HG03097 (cell line): Measurements from ENCODE around the gene GJC1.

Experiments used
- ATAC-seq: cut with Tn5 transposase; IDR thresholded peaks from one replicate; pipeline ENCODE4 v1.9.1; 2021; ENCODE audit not compliant: unreplicated experiment, low FRiP score

Gene GJC1

DNA sequence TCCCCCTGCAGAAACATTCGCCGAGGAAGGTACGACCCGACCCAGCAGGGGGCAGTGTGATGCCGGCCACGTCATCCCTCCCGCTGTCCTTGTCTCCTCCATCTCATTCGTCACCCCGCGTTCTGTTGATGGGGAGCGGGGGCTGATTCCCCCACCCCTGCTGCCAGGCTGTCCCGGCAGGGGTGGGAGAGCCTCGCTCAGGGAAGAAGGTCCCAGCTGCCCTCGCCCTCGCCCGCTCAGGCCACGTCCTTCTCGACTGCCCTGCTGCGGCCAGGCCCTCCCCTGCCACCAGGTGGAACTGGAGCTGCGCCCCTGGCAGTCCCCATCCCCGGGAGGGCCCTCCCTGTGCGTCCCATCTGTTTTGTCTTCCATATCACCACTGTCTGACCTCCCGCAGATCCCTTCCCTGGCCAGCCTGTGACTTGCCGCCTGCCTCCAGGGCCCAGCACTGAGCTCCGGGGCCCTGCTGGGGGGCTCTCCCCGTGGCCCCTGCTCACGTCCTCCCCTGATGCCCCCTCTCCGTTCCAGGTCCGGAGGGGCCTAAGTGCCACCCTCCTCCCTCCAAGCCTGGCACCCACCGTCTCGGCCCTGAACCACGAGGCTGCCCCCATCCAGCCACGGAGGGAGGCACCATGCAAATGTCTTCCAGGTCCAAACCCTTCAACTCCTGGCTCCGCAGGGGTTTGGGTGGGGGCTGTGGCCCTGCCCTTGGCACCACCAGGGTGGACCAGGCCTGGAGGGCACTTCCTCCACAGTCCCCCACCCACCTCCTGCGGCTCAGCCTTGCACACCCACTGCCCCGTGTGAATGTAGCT is 50.7 kb downstream of the GJC1 start:
- ATAC-seq, result no peak

DNA sequence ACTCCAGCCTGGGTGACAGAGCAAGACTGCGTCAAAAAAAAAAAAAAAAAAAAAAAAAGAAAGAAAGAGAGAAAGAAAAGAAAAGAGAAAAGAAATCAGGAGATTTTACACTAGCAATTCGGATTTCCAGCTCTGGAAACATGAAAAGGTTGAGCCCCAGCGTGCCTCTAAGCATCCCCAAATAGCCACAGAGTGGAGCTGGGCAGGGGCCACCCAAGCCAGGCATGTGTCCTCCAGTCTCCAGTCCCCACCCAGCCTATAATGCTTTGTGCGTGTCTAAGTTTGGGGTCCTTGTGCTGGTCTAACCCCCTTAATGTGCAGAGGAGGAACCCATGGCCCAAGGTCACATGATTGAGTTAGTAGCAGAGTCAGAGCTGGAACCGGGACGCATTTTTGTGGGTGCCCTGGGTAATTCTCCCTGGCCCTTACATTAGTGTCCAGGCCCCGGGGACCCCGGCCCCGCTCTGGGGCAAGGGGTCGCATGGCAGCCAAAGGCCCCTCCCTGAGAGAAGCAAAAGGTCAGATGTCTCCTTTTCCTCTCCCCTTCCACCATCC is 51.4 kb downstream of the GJC1 start:
- ATAC-seq, result no peak

DNA sequence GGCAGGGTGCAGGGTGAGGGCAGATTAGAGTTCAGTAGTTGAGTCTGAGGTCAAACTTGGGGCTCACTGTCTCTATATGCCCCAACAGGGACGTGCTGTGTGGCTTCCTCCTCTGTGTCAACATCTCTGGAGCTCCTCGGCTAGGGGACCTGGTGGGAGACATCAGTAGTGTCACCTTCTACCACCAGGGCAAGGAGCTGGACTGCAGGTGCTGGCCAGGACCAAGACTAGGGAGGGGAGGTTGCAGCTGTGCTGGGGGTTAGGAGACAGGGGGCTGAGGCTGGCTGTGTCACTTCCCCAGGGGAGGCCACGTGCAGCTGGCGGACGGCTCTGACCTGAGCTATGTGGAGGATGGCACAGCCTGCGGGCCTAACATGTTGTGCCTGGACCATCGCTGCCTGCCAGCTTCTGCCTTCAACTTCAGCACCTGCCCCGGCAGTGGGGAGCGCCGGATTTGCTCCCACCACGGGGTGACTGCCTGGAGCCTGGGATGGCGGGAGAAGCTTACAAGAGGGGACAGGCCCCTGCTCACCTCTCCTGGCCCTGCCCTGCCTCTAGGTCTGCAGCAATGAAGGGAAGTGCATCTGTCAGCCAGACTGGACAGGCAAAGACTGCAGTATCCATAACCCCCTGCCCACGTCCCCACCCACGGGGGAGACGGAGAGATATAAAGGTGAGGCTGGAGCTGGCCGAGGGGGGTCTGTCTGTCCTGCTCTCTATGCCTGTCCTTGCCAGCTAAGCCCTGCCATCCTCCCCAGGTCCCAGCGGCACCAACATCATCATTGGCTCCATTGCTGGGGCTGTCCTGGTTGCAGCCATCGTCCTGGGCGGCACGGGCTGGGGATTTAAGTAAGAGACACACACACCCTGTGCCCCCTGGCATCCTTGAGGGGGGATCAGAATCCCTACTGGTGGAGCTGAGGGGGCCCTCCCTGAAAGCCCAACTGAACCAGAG is 52.4 kb downstream of the GJC1 start:
- no peak for ATAC-seq

DNA sequence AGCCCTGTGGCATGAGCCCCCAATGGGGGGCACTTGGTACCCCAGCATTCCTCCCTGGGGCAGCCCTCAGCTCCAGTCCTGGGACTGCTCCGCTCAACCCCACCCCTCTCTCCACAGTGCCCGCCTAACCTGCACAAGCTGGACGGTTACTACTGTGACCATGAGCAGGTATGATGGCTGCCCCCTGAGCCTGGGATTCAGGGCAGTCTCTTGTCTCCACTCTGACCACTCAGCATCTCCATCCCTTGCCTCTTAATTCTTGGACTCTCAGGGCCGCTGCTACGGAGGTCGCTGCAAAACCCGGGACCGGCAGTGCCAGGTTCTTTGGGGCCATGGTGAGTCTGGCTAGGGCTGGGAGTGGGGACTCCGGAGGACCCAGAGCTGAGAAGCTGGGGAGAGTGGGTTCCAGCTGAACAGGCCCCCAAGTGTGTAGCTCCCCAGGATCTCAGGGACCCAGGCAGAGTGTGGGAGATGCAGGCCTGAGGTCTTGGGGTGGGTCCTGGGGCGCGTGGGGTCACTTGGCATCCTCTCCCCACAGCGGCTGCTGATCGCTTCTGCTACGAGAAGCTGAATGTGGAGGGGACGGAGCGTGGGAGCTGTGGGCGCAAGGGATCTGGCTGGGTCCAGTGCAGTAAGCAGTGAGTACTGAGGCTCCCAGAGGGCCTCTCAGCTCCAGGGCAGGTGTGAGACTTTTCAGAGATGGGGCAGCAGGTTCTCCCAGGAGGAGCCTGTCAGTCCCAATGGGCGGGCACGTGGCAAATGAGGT is 53.3 kb downstream of the GJC1 start:
- ATAC-seq, result no peak

DNA sequence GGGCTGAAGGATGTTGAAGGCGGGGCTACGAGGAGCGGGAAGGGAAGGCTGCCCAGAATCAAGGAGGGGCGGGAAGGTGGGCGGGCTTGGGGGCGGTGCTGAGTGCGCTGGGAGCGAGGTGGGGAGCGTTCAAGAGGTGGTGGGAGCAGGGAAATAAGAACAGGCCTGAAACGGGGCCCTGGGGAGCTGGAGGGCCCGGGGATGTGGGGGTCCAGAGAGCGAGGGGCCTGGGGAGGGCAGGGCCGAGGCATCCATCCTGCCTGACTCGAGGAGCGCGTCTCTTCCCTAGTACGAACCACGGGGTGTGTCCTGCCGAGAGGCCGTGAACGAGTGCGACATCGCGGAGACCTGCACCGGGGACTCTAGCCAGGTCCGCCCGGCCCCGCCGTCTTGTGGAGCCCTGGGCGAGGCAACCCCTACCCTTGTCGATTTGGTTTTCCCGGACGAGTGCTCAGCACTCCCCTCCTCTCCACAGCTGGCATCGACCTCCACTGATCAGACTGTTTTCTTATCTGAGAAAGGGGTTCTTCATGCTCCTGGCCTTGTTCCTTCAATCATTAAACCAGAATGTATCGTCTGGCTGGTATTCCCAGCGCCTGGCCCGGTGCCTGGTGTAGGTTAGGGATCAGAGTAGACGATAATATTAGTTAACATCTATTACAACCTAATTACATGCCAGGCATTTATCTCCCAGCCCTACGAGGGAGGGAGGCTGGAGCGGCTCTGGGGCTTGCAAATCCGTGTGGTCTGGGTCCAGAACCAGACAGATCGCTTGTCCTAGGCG is 54.1 kb downstream of the GJC1 start:
- ATAC-seq, result no peak

DNA sequence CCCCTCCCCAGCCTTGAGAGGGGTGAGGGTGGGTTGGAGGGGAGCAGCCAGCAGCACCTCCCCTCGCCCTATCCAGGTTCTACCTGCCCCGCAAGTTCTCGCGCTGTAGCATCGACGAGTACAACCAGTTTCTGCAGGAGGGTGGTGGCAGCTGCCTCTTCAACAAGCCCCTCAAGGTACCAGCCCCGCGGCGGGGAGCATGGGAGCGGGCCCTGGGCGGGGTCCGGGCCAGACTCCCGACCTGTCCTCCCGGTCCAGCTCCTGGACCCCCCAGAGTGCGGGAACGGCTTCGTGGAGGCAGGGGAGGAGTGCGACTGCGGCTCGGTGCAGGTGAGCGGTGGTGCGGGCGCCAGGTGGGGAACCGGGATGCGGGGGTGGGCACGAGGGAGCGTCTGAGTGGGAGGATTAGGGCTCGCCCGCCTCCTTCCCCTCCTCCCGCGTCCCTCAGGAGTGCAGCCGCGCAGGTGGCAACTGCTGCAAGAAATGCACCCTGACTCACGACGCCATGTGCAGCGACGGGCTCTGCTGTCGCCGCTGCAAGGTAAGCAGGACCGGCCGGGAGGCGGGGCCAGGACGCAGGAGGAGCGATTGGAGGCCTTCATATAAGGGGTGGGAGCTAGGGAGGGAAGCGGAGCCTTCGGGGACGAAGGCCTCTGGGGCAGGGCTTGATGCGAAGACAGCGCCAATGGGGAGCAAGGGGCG is 54.8 kb downstream of the GJC1 start:
- peak; percentile 71 for ATAC-seq

DNA sequence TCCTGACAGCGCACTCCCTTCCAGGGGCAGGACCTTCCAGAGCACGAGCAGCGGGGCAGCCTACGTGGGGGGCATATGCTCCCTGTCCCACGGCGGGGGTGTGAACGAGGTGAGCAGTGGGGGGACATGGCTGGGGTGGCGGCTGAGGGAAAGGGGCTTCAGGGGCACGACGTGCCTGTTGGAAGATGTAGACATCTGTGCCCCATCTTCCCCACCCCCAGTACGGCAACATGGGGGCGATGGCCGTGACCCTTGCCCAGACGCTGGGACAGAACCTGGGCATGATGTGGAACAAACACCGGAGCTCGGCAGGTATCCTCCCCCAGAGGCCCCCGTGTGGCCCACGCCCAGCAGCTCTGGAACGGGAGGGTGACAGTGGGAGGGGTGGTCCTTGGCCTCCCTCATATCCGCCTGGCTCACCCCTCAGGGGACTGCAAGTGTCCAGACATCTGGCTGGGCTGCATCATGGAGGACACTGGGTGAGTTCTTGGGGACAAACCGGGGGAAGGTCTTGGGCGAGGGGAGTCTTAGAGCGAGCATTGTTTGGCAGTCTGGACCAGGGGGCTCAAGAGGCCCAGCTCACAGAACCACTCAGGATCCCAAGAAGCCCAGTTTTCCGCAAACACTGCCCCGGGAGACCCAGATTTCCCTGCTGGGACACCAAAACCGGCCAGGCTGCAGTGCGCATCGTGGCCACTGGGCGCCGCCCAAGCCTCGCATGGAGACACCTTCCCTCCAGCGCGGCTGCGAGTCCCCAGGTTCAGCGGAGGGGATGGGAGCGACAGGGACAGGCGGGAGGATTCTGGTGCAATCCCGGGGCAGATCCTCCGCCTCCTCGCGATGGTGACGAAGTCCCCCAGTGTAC is 55.6 kb downstream of the GJC1 start:
- no peak for ATAC-seq

DNA sequence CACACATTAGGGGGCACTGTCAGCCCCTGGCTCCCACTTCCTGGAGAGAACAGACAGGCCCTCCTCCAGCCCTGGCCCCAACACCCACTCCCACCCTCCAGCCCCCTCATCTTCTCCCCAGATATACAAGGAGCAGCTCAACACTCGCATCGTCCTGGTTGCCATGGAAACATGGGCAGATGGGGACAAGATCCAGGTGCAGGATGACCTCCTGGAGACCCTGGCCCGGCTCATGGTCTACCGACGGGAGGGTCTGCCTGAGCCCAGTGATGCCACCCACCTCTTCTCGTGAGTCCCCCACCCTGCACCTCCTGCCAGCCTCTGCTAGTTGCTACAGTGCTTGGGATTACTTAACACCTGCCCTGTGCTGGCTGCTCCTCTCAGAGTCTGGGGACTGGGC is 56.9 kb downstream of the GJC1 start:
- no peak for ATAC-seq

DNA sequence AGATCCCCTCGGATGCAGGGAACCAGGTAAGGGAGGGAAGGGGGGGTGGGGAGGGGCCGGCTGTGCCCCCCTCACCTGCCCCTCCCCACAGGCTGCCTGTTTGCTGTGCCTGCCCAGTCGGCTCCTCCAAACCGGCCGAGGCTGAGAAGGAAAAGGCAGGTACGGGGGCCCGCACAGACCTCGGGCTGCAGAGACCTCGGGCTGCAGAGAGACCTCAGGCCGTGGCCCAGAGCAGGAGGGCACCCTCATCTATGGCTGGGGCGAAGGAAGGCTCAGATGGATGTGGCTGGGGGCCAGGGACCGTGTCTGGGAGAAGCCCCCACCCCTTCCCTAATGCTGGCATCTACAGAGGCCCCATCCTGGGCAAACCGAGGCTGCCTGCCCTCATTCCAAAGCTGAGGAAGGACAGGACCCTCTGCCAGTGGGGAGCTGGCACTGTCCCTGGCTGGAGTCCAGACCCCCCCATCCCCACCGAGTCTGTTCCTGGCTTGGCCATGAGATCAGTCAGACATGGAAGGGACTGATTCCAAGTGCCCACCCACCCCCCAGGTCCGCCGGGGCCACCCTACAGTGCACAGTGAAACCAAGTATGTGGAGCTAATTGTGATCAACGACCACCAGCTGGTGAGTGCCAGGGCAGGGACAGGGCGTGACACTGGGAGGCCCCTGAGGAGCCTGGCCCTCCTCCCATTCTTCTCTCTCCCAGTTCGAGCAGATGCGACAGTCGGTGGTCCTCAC is 57.6 kb downstream of the GJC1 start:
- ATAC-seq, result no peak

DNA sequence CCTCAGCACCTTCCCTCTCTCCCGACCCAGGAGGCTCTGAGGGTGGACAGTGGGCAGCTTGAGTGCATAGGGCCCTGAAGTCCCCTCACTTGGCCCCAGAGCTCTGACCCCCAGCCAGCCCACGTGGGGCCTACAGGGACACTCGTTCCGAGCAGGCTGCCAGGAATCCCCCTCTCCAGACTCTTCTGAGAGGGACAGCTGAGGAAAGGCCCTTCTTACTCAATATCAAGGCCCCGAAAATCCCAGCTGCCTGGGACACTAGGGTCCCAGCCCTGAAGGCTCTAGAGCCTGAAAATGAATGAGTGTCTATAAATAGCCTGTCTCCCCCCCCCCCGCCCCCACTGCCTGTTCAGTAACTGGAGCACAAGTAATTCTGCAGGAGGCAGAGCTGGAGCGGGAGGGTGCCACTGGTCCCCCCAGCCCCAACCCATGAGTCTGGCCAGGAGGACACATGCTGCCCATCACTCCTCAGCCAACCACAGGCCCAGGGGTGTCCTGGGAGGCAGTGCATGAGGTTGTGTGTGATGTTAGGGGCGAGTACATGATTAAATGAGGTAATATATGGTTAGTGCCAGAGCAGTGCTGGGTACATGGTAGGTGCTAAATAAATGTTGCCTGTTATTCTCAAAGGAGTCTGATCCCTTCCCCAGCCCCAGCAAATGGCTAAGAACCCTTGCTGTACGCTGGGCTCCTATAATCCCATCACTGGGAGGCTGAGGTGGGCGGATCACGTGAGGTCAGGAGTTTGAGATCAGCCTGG is 59.7 kb downstream of the GJC1 start:
- no peak for ATAC-seq

DNA sequence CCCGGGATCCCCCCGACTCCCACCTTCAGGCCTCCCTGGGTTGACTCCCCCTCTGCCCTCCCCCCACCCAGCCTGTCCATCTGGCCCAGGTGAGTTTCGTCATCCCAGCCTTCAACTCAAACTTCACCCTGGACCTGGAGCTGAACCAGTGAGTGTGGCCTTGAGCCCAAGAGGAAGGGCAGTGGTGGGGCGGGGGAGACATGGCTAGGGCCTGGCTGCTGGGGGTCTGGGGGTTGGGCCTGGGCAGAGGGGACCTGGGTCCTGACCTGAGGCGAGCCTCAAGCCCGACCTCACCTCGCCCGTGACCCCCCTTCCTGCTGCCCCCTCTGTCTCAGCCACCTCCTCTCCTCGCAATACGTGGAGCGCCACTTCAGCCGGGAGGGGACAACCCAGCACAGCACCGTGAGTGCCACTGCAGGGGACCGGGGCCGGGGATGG is 60.4 kb downstream of the GJC1 start:
- ATAC-seq, result no peak

DNA sequence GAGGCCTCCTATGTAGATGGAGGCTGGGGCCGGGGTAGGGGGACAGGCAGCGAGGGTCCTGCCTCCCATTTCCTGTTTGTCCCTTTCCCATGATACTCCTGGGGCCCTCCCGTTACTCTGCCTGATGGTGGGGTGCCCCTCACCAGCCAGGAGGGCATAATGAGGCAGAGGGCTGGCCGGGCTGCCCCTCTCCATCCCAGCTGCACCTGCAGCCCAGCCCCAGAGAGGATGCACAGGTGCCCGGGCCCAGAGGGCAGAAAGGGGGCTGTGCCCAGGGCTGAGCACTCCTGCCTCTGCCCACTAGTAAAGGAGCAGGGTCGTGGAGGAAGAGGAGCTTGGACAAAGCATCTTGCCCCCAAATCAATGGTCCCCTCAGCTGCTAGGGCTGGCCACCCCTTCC is 60.9 kb downstream of the GJC1 start:
- no peak for ATAC-seq

DNA sequence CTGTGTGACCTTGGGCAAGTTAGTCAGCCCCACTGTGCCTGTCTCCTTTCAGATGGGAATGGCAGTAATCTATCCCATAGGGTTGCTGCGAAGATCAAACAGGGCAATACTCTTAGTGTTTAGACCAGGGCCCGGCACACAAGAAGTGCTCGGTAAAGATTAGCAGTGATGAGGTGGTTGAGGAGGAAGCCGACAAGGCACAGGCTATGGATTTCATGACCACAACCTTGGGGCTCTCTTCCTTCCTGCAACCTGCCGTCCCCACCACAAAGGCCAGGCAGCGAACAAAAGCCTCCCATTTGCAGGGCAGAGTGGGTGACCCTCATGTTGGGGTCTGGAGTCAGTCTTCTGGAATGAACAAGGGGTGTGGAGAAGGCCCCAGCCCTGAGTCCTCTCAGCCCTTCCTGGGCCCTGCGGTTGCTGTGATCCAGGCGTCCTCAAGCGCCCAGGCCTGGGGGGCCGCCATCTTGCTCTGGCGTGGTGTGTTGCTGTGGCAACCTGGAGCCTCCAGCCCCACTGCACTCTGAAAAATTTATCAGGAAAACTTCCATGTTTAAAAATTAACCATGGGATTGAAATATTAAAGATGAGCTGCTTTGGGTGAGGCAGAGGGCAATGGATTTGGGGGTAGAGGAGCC is 61.5 kb downstream of the GJC1 start:
- no peak for ATAC-seq

DNA sequence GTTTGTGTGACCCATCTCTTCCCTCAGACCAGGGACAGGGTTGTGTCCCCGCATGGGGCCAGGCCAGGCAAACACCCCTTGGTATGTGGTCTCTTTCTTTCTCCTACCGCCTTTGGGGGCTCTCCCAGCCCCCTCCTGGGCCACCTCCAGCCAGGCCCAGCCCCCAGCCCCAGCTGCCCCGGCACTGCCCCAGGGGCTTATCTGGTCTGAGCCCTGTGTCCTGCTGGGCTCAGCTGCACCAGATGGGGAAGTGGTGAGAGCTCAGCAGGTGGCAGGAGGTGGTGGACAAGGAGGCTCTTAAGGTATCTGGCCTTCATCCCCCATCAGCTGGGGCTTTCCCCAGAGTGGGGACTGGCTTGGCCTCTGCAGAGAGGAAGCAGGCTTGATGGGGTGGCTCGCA is 62.6 kb downstream of the GJC1 start:
- ATAC-seq, result no peak

DNA sequence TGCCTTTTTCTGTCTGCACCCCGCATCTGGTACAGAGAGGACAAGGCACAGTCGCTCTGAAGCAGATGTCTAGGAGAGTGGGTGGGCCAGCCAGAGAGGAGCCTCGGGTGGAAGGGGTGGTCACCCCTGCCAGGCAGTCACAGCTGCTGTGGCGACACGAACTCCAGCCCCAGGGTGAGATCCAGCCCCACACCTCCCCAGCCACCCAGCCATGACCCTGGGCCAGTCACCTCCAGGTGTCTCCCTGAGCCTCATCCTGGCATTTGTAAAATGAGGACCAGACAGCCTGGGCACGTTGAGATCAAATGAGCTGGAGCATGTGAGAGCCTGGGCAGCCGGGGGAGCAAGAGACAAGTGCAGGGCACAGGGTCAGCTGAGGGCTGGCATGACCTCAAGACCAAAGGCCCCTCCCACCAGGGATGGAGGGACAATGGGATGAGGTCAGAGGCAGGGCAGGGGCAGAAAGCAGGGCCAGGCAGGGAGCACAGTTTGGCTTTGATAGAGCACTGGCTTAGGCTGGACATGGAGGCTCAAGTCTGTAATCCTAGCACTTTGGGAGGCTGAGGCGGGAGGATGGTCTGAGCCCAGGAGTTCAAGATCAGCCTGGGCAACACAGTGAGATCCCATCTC is 63.6 kb downstream of the GJC1 start:
- ATAC-seq, result no peak

DNA sequence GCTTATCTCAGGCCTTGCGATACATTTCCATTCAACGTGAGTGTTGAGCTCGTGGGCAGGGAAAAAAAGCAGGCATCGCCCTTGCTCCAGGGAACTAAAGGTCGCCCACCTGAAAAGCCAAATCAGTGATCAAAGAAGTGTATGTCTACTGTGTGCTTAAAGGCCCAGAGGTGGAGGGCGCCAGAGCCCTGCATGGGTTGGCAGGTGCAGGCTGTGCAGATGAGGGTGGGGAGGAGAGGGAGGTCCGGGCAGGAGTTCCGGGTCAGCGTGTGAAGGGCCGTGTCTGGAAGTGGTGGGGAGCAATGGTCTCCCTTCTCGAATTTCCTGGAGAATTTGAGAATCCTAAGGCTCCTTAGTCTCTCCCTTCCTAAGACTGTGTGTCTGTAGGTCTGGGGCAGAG is 64.1 kb downstream of the GJC1 start:
- ATAC-seq, result no peak
